ENCODE data around the gene DMD. TPM values are rescaled to one million over a fixed set of nuclear protein-coding genes. Genes with fewer than 3 reads are reported as not detected.

Gene DMD
- total and polyA plus RNA-seq, 4 donors = 19.9 to 260 (median 111) TPM

- 82 to 90% methylated on average over 5 of the region's 5 CpGs for WGBS, 2 donors
- Histone ChIP-seq H3K4me1 (ENCODE audit: control insufficient read depth in 1 of 2, insufficient read depth in 2 of 2, low read length in 2 of 2) (no peaks in the 10 kb centered on the region), H3K36me3 (ENCODE audit: control insufficient read depth in 1 of 2, insufficient read depth in 2 of 2, low read length in 1 of 2) (no peaks in the 10 kb centered on the region), H3K4me3 (ENCODE audit: low read length in 2 of 2) (no peak overlapping the region), H3K9me3 (ENCODE audit: control insufficient read depth, low read length) (no peaks in the 10 kb centered on the region), H3K27ac (ENCODE audit: low read depth in 1 of 2, low read length in 2 of 2) (no peak overlapping the region), H3K27me3 (ENCODE audit: control insufficient read depth in 1 of 2, insufficient read depth in 2 of 2, low read length in 1 of 2) (no peaks in the 10 kb centered on the region)
- DNase-seq (no peak), ATAC-seq (ENCODE audit: low FRiP score) (no peak)
- intact Hi-C loops (cut with DNase I) = no loop called here
These were observed 840.7 kb downstream of the DMD start for GRCh38 chrX:32370456-32371205.

GRCh38 chrX:32293962-32294700 is 917.2 kb downstream of the DMD start:
- Histone ChIP-seq H3K27me3 (ENCODE audit: control insufficient read depth in 1 of 2, insufficient read depth in 2 of 2, low read length in 1 of 2) (no peaks in the 10 kb centered on the region), H3K4me3 (ENCODE audit: low read length in 2 of 2) (no peak overlapping the region), H3K9me3 (ENCODE audit: control insufficient read depth, low read length) (no peaks in the 10 kb centered on the region), H3K4me1 (ENCODE audit: control insufficient read depth in 1 of 2, insufficient read depth in 2 of 2, low read length in 2 of 2) (no peaks in the 10 kb centered on the region), H3K27ac (ENCODE audit: low read depth in 1 of 2, low read length in 2 of 2) (no peak overlapping the region), H3K36me3 (ENCODE audit: control insufficient read depth in 1 of 2, insufficient read depth in 2 of 2, low read length in 1 of 2) (peaks cover 0 to 2% of the 10 kb centered on the region in 2 donors)
- DNase-seq (no peak), ATAC-seq (ENCODE audit: low FRiP score) (no peak)
- 26 to 43% methylated on average over 7 of the region's 7 CpGs for WGBS, 2 donors
- intact Hi-C loops (cut with DNase I) = no loop called here

DNA sequence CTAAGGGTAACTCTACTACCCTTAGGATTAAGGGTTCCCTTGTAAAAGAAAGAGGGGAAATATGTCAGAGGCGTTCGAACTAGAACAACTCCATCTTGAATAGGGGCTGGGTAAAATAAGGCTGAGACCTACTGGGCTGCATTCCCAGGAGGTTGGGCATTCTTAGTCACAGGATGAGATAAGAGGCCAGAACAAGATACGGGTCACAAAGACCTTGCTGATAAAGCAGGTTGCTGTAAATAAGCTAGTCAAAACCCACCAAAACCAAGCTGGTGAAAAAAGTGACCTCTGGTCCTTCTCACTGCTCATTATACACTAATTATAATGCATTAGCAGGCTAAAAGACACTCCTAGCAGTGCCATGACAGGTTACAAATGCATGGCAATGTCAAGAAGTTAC is 922.0 kb downstream of the DMD start:
- Histone ChIP-seq H3K36me3 (ENCODE audit: control insufficient read depth in 1 of 2, insufficient read depth in 2 of 2, low read length in 1 of 2) (no peaks in the 10 kb centered on the region), H3K4me3 (ENCODE audit: low read length in 2 of 2) (no peak overlapping the region), H3K9me3 (ENCODE audit: control insufficient read depth, low read length) (no peaks in the 10 kb centered on the region), H3K4me1 (ENCODE audit: control insufficient read depth in 1 of 2, insufficient read depth in 2 of 2, low read length in 2 of 2) (no peaks in the 10 kb centered on the region), H3K27me3 (ENCODE audit: control insufficient read depth in 1 of 2, insufficient read depth in 2 of 2, low read length in 1 of 2) (no peaks in the 10 kb centered on the region), H3K27ac (ENCODE audit: low read depth in 1 of 2, low read length in 2 of 2) (no peak overlapping the region)
- 58 to 66% methylated on average over 3 of the region's 3 CpGs for WGBS, 2 donors
- intact Hi-C loops (cut with DNase I) = no loop called here
- ATAC-seq (ENCODE audit: low FRiP score) (no peak), DNase-seq (no peak)

DNA sequence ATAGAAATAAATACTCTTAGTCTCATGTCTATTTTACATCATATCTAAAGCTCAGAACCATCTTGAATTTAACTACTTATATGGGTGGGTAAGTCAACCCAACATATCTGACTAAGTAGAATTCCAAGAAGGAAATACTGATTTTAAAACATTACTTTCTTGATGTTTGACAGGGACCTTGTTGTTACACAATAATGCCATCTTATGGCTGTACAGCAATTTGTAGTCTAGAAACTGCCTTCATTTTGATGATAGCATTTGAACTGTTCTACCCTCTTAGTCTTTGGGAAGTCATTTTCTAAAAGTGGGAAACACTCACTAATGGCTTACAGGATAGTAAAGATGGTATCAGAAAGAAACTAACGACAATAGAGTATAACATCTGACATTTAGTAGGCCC is 929.5 kb downstream of the DMD start:
- Histone ChIP-seq H3K4me1 (ENCODE audit: control insufficient read depth in 1 of 2, insufficient read depth in 2 of 2, low read length in 2 of 2) (no peaks in the 10 kb centered on the region), H3K9me3 (ENCODE audit: control insufficient read depth, low read length) (no peaks in the 10 kb centered on the region), H3K36me3 (ENCODE audit: control insufficient read depth in 1 of 2, insufficient read depth in 2 of 2, low read length in 1 of 2) (no peaks in the 10 kb centered on the region), H3K27ac (ENCODE audit: low read depth in 1 of 2, low read length in 2 of 2) (no peak overlapping the region), H3K4me3 (ENCODE audit: low read length in 2 of 2) (no peak overlapping the region), H3K27me3 (ENCODE audit: control insufficient read depth in 1 of 2, insufficient read depth in 2 of 2, low read length in 1 of 2) (no peaks in the 10 kb centered on the region)
- 70 to 83% methylated on average over 1 of the region's 1 CpG for WGBS, 2 donors
- DNase-seq = no peak
- intact Hi-C loops (cut with DNase I) = no loop called here
- no peak for ATAC-seq (ENCODE audit: low FRiP score)

- no peaks in the 10 kb centered on the region for H3K9me3 ChIP-seq (ENCODE audit: control insufficient read depth, low read length)
- no peaks in the 10 kb centered on the region for H3K36me3 ChIP-seq (ENCODE audit: control insufficient read depth in 1 of 2, insufficient read depth in 2 of 2, low read length in 1 of 2)
- no peak overlapping the region for H3K4me3 ChIP-seq (ENCODE audit: low read length in 2 of 2)
- no peaks in the 10 kb centered on the region for H3K4me1 ChIP-seq (ENCODE audit: control insufficient read depth in 1 of 2, insufficient read depth in 2 of 2, low read length in 2 of 2)
- ATAC-seq (ENCODE audit: low FRiP score) (no peak), DNase-seq (no peak)
- H3K27ac ChIP-seq (ENCODE audit: low read depth in 1 of 2, low read length in 2 of 2) = no peak overlapping the region
- intact Hi-C loops (cut with DNase I) = no loop called here
- no peaks in the 10 kb centered on the region for H3K27me3 ChIP-seq (ENCODE audit: control insufficient read depth in 1 of 2, insufficient read depth in 2 of 2, low read length in 1 of 2)
- 36 to 43% methylated on average over 3 of the region's 3 CpGs for WGBS, 2 donors
These were observed 930.4 kb downstream of the DMD start for GRCh38 chrX:32280921-32281320.

DNA sequence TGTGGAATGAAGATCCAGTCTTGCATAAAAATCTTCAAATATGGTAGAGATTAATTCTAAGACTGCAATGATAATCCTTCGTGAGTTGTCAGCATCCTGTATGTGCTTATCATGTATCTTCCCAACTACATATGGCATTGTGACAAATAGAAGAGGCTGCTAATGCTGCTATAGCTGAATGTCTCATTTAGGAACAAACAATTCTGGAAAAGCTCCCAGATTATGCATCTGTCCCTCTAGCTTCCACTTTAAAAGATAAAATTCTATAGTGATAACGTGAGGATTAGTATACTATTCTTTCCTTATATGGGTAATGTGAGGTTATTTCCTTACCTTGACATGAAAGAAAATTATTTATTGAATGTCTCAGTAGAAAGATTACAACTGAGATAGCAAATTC is 930.9 kb downstream of the DMD start:
- Histone ChIP-seq H3K4me1 (ENCODE audit: control insufficient read depth in 1 of 2, insufficient read depth in 2 of 2, low read length in 2 of 2) (no peaks in the 10 kb centered on the region), H3K9me3 (ENCODE audit: control insufficient read depth, low read length) (no peaks in the 10 kb centered on the region), H3K27me3 (ENCODE audit: control insufficient read depth in 1 of 2, insufficient read depth in 2 of 2, low read length in 1 of 2) (no peaks in the 10 kb centered on the region), H3K36me3 (ENCODE audit: control insufficient read depth in 1 of 2, insufficient read depth in 2 of 2, low read length in 1 of 2) (peaks cover 0 to 2% of the 10 kb centered on the region in 2 donors), H3K27ac (ENCODE audit: low read depth in 1 of 2, low read length in 2 of 2) (no peak overlapping the region), H3K4me3 (ENCODE audit: low read length in 2 of 2) (no peak overlapping the region)
- ATAC-seq (ENCODE audit: low FRiP score) = no peak
- no peak for DNase-seq
- 29 to 42% methylated on average over 2 of the region's 2 CpGs for WGBS, 2 donors
- intact Hi-C loops (cut with DNase I) = no loop called here

DNA sequence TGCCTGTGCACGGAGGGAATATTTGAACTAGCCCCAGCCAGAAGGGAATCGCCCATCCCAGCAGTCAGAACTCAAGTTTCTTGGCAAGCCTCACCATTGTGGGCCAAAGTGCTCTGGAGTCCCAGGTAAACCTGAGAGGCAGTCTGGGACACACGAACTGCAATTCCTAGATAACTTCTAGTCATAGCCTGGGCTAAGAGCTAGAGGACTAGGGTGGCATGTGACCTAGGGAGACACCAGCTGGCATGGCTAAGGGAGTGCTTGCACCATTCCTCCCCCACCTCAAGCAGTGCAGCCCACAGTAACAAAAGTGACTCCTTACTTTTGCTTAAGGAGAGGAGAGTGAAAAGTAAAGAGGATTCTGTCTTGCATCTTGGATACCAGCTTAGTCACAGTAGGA is 935.2 kb downstream of the DMD start:
- Histone ChIP-seq H3K4me1 (ENCODE audit: control insufficient read depth in 1 of 2, insufficient read depth in 2 of 2, low read length in 2 of 2) (no peaks in the 10 kb centered on the region), H3K4me3 (ENCODE audit: low read length in 2 of 2) (no peak overlapping the region), H3K27me3 (ENCODE audit: control insufficient read depth in 1 of 2, insufficient read depth in 2 of 2, low read length in 1 of 2) (no peaks in the 10 kb centered on the region), H3K9me3 (ENCODE audit: control insufficient read depth, low read length) (no peaks in the 10 kb centered on the region), H3K27ac (ENCODE audit: low read depth in 1 of 2, low read length in 2 of 2) (no peak overlapping the region), H3K36me3 (ENCODE audit: control insufficient read depth in 1 of 2, insufficient read depth in 2 of 2, low read length in 1 of 2) (peaks cover 0 to 2% of the 10 kb centered on the region in 2 donors)
- intact Hi-C loops (cut with DNase I) = no loop called here
- ATAC-seq (ENCODE audit: low FRiP score) (no peak), DNase-seq (no peak)
- 57 to 87% methylated on average over 3 of the region's 3 CpGs for WGBS, 2 donors

- H3K9me3 ChIP-seq (ENCODE audit: control insufficient read depth, low read length) = no peaks in the 10 kb centered on the region
- ATAC-seq (ENCODE audit: low FRiP score) (no peak), DNase-seq (no peak)
- H3K4me1 ChIP-seq (ENCODE audit: control insufficient read depth in 1 of 2, insufficient read depth in 2 of 2, low read length in 2 of 2) = no peaks in the 10 kb centered on the region
- H3K27ac ChIP-seq (ENCODE audit: low read depth in 1 of 2, low read length in 2 of 2) = no peak overlapping the region
- no peak overlapping the region for H3K4me3 ChIP-seq (ENCODE audit: low read length in 2 of 2)
- no peaks in the 10 kb centered on the region for H3K36me3 ChIP-seq (ENCODE audit: control insufficient read depth in 1 of 2, insufficient read depth in 2 of 2, low read length in 1 of 2)
- intact Hi-C loops (cut with DNase I) = no loop called here
- no peaks in the 10 kb centered on the region for H3K27me3 ChIP-seq (ENCODE audit: control insufficient read depth in 1 of 2, insufficient read depth in 2 of 2, low read length in 1 of 2)
These were observed 941.5 kb downstream of the DMD start for GRCh38 chrX:32269866-32270265.

GRCh38 chrX:32268207-32268606 is 943.1 kb downstream of the DMD start:
- no peaks in the 10 kb centered on the region for H3K27me3 ChIP-seq (ENCODE audit: control insufficient read depth in 1 of 2, insufficient read depth in 2 of 2, low read length in 1 of 2)
- no peak overlapping the region for H3K4me3 ChIP-seq (ENCODE audit: low read length in 2 of 2)
- no peaks in the 10 kb centered on the region for H3K36me3 ChIP-seq (ENCODE audit: control insufficient read depth in 1 of 2, insufficient read depth in 2 of 2, low read length in 1 of 2)
- no peak for ATAC-seq (ENCODE audit: low FRiP score)
- H3K27ac ChIP-seq (ENCODE audit: low read depth in 1 of 2, low read length in 2 of 2) = no peak overlapping the region
- intact Hi-C loops (cut with DNase I) = no loop called here
- WGBS, 2 donors = 77 to 84% methylated on average over 3 of the region's 3 CpGs
- H3K4me1 ChIP-seq (ENCODE audit: control insufficient read depth in 1 of 2, insufficient read depth in 2 of 2, low read length in 2 of 2) = no peaks in the 10 kb centered on the region
- no peak for DNase-seq
- H3K9me3 ChIP-seq (ENCODE audit: control insufficient read depth, low read length) = no peaks in the 10 kb centered on the region

Data from aorta (tissue), 5 donors.